Measurements from ENCODE around the gene ARL17B.

DNA sequence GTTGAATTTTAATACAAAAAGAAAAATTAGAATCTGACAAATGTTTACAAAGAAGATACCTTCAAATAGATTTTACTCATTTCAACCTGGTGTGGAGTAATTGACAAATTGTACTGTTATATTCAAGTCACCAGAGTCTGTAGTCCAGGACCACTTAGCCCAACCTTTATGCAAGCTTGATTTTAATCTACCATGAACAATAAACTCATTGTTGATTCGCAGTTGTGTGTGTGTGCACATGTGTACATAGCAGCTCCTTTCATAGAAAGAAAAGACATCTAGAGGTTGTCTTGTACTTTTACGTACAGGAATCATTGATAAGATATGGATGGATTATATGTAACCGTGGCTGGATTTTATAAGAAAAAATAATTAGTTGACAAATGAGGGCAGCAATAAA, 87.3 kb downstream of the ARL17B start:
- TF ChIP-seq EZH2 (IDR thresholded peaks at IDR 0.05; ENCODE audit: borderline replicate concordance, low read depth, low read length, poor library complexity, severe bottlenecking): no peak
- TF ChIP-seq, protein P1, sequence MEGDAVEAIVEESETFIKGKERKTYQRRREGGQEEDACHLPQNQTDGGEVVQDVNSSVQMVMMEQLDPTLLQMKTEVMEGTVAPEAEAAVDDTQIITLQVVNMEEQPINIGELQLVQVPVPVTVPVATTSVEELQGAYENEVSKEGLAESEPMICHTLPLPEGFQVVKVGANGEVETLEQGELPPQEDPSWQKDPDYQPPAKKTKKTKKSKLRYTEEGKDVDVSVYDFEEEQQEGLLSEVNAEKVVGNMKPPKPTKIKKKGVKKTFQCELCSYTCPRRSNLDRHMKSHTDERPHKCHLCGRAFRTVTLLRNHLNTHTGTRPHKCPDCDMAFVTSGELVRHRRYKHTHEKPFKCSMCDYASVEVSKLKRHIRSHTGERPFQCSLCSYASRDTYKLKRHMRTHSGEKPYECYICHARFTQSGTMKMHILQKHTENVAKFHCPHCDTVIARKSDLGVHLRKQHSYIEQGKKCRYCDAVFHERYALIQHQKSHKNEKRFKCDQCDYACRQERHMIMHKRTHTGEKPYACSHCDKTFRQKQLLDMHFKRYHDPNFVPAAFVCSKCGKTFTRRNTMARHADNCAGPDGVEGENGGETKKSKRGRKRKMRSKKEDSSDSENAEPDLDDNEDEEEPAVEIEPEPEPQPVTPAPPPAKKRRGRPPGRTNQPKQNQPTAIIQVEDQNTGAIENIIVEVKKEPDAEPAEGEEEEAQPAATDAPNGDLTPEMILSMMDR (conservative IDR thresholded peaks at IDR 0.05; ENCODE audit: low read depth, low read length): no peak

All from A673 (cell line).